NCI-H2107 (cell line): ENCODE data around the gene DNAAF6.
"Not testable (repeated sequence)": the region's sequence is repeated elsewhere in the genome, so short reads cannot be mapped to it uniquely, and the experiment has no call there.

ENCODE experiments used
- DNase-seq: peaks from one replicate; lab custom pipeline; 2025; lab: John Stamatoyannopoulos, UW

DNAAF6 gene

DNA sequence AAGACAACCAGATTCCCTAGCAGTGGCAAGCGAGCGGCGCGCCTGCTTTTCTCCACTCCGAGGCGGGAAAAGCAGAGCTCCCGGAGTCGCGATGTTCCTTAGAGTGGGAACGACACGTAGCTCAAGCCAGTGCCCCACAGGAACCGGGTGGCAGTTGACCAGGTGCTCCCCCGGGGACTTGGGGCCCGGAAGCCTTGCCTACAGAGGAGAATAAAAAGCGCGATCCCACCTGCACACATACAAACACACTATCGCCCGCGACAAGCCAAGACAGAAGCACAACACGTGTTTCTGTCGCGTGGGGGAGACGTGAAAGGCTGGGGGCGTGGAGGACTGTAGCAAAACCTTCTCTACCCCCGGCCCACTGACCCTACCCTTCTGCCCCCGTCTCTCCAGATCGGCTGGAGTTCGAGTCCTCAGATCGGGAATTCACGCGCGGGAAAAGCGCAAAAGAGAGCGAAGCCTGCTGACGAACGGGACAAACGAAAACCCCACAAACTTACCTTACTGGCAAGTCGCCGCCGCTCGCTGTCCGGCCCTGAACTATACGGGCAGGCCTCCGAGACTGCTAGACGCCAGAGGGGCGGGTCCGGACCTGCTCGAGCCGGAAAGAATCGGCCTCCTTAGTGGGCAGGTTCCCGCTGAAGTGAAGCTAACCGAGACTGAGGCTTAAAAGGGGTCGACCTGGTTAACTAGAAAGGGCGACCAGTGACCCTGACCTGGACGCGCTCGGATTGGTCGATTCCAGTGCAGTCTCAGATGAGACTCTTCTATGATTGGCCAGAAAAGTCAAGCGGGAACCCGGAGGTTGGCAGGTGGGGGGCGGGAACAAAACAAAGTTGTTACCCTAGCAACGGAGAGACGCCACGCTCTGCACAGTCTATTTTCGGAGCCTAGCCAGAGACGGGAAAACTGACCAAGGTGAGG, at the start of gene DNAAF6, which contains the start of gene NUP62CL:
TSS of gene DNAAF6 (plus strand) at position 842 of the 927 bp plus-strand sequence. CDS start 6,265 bp downstream, outside the sequence.
TSS of gene NUP62CL (minus strand) at position 664 of the 927 bp plus-strand sequence. CDS start 31,287 bp downstream, outside the sequence.
- DNase-seq: peak; percentile 5

DNA sequence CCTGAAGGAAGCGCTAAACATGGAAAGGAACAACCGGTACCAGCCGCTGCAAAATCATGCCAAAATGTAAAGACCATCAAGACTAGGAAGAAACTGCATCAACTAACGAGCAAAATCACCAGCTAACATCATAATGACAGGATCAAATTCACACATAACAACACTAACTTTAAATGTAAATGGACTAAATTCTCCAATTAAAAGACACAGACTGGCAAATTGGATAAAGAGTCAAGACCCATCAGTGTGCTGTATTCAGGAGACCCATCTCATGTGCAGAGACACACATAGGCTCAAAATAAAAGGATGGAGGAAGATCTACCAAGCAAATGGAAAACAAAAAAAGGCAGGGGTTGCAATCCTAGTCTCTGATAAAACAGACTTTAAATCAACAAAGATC, 48.8 kb upstream of the DNAAF6 start:
- DNase-seq: not testable (repeated sequence)

DNA sequence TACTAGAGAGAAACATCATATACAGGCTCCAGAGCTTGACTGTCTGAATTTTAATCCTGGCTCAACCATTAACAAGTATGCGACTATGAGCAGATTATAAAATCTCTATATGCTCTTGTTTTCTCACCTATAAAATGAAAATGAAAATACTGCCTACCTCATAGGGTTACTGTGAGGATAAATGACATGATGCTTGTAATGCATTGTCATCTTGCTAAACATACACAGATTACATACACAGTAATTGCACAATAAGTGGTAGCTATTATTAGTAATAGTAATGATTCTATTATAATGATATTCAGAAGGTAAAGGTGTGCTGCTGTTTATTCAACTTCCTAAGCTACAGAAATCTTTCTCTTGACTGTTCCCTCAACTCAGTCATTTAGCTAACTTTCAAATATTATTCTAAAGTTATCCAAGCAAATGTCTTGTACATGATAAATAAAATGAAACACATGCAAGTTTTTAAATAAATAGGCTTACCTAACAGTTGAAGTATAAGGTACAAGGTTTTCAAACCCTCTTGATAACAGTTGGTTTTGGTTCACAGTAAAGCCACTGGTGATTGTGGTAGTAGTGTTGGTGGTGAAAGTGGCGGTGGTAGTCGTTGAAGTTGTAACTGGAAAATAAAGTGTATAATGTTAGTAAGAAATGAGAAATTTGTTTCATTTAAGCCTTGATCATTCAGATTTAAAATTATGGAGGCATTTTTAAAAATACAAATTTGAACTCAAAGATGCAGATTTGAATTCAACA, 39.1 kb upstream of the DNAAF6 start:
- DNase-seq: no peak

DNA sequence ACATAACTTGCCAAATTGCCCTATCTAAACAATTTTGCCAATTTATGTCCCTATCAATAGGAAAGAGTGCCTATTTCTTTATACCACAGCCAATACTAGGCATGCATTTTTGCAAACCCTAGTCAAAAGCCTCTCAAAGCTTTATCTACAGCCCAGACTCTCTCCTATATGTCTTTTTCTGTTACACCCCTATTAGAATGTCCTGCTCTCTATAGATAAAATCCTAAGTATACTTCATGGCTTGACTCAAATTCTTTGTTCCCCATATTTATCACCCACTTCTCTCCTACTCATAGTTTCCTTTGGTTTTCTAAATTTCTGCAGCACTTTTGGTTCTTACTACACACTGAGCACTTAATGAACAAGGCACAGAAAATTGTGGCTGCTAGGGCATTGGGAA, 38.2 kb upstream of the DNAAF6 start:
- DNase-seq: no peak

DNA sequence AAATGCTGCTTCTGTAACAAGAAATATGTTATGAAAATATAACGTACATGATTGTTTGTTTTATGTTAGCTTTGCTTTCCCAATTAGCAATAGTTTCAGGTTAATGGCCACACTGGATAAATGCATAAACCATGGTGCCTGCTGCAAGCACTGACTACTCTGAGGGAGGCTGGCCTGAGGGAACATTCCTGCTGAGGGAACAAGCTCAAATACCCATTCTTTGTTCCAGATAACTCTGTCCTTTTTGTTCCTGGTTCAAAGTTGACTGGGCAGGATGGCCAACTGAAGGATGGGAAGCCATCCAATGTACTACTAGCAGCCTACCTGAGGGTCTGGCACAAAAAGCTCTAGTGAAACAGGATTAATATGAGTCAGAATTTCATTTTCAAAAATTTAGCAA, 37.7 kb upstream of the DNAAF6 start:
- no peak for DNase-seq

DNA sequence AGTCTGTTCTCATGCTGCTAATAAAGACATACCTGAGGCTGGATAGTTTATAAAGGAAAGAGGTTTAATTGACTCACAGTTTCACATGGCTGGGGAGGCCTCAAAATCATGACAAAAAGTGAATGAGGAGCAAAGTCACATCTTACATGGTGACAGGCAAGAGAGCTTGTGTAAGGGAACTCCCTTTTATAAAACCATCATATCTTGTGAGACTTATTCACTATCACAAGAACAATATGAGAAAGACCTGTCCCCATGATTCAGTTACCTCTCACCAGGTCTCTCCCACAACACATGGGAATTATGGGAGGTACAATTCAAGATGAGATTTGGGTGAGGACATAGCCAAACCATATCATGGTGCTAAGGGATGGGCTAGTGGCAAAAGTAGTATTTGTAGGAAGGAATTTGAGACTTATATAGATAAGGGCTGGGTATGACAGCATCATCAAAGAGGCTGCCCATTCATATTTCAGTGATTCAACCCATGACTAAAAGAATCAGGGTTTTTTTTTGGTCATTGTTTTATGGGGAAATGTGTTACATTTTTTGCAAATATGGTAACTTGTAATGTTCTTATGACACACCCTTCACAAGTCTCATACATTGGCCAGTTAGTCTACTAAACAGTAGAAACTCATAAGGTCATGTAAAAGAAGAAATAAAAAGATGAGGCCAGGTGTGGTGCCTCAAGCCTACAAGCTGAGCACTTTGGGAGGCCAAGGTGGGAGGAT, 34.9 kb upstream of the DNAAF6 start:
- DNase-seq: no peak

DNA sequence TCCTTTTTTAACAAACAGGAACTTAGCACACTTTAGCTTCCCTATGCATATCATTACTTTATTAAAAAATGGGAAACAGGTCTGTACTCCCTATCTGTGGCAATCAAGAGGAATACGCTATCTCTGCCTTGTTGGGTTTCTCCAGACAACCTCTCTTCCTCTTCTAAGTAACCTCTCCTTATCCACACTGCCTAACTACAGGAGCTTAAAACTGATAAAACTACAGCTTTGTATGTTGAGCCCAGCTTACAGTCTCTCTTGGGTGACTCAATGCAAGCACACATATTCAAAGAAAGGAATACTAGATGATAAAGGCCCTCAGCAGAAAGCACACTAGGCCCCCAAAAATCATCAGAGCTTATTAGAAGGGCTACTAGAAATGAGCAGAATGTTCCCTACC, 9.1 kb upstream of the DNAAF6 start:
- no peak for DNase-seq

DNA sequence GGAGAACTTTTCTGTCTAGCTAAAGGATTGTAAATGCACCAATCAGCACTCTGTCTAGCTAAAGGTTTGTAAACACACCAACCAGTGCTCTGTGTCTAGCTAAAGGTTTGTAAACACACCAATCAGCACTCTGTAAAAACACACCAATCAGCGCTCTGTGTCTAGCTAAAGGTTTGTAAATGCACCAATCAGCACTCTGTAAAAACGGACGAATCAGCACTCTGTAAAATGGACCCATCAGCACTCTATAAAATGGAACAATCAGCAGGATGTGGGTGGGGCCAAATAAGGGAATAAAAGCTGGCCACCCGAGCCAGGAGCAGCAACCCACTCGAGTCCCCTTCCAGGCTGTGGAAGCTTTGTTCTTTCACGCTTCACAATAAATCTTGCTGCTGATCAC, 8.3 kb upstream of the DNAAF6 start:
- not testable (repeated sequence) for DNase-seq

DNA sequence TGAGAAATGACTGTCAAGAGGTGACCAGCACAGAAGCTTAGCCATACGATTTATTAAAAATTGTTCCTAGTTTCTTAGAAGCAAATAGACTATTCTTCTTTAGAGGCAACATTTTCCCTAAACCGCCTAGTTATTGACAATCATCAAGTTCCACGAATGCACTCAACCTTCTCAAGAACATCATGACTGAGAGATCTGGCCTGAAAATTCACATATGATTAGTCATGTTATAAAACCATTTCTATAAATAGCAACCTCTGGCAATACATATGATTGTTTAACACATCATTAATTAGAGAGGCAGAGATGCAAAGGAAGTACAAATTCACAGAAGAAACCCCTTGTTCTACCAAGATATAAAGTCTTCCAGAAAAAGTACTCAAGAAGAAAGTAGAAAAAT, 6.9 kb upstream of the DNAAF6 start:
- no peak for DNase-seq

DNA sequence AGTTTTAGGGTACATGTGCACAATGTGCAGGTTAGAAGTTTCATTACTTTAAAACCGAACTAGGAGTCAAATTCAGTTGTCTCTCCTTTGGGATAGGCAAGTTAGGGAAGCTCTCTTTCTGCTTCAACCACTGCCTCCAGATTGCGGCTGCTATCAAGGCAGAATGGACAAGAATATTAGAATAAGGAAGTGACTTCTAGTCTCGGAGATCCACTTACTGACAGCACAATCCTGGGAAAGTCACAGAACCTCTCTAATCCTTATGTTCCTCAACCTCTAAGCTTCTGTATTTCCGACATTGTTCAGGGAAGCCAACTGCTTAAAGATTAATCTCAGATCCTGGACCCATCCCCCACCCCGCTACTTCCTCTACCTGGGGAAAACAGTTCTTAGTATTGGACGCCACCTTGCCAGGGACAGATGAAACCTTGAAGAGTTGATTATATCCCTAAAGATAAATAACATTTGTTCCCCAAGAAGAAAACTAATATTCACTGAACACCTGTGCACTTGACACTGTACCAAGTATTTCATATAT, 2.3 kb upstream of the DNAAF6 start:
- DNase-seq: no peak

DNA sequence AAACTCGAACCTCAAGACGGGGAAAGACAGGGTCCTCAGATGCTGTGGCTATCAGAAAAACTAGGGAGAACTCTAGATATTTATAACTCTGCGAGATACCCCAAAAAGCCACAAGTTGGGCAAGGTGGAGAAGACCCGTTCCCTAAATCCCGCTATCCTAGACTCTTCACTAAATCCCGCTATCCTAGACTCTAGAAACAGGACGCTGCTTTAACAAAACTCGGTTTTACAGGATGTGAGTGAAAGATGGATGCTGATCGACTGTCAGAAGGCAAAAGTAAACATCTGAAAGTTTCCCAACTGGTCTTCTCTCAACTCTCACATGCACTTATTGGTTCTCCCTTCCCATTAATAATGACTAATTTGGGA, 270 bp downstream of the DNAAF6 start:
- no peak for DNase-seq

DNA sequence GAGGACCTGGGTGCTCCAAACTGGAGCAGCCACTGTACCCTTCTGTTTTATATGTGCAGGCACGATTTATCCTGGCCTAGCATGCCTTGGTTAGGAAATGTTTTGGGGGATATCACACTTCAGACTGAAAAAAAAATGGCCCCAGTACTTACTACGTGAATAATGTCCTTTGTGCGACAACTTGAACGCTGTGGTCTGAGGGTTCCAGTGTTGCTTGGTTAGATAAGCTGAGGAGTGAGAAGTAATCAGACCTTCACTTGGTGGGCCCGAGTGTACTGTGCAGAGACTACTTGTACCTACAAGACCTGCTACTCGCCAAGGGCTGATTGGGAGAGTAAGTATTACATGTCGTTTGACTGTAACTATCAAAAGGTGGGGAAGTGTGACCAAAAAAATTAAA, 678 bp downstream of the DNAAF6 start:
- no peak for DNase-seq

DNA sequence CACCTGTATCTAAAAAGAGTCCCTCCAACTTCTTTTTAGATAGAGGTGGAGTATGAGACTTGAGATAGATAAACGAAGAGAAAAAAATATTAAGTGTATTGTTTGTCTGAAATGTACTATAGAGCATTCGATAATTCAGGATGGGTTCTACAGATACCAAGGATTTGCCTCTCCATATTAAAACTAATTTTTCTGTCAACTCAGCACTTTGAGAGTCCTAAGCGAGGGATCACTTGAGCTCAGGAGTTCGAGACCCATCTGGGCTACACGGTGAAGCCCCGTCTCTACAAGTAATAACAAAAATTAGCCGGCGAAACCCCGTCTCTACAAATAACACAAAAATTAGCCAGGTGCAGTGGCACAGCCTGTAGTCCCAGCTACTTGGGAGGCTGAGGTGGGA, 1.5 kb downstream of the DNAAF6 start:
- no peak for DNase-seq

DNA sequence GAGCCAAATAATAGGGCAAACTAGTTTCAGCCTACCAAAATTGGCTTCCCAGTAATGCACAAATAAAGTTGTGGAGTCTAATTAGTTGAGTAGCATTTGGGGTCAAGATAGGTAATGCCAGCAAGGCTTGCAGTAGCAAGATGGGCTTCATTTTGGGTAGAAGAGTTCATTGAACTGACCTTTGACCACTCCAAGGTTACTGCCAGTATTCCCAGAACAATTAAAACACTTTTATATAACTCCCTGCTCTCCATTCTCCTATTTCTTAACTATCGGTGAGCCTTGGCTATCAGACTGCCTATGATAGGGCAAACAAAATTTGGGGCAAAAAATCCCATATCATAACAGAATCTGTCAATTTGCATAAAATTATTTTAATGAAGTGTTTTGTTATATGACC, 7.1 kb downstream of the DNAAF6 start:
- no peak for DNase-seq

DNA sequence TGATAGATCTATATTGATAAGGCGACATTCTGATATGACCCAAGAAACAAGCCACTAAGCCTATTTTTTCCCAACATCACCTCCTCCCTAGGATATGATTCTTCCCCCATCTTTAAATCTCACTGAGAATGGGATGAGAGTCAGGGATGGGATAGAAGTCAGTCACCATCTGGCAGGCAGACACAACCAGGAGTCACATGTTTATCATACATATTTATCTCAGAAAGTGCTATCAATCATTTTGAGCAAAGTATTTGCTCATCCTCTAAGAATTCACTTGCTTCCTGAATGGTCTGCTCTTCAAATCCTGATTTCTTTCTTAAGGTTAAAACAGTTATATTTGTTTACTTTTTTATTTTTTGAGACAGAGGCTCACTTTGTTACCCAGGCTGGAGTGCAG, 20.3 kb downstream of the DNAAF6 start:
- no peak for DNase-seq

DNA sequence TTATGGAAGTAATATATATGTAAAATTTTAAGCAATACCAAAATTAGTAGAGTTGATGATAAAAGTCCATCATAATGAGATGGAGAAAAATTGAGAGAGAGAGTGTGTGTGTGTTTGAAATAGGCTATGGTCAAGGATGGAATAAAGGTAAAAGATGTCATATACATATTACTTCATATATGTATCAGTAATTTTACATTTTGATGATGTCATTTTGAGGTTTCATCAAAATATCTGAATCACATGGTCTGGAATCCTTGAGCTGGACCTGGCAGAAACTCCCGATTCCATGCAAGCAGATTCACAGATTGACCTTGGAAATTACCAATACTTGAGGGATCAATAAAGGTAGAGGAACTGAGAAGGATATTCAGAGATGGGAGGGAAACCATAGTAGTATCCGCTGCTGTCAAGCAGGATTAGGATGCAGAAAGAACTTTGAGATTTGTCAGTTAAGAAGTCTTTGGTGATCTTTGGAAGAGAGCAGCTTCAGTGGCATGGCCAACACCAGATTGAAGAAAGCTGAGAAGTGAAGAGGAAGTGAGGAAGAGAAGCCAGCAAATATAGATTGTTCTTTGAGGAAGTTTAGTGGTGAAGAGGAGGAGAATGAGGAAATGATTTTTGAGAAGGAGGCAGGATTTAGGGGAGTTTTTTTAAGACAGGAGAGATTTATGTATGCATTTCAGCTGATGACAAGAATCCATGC, 21.5 kb downstream of the DNAAF6 start:
- DNase-seq: no peak

DNA sequence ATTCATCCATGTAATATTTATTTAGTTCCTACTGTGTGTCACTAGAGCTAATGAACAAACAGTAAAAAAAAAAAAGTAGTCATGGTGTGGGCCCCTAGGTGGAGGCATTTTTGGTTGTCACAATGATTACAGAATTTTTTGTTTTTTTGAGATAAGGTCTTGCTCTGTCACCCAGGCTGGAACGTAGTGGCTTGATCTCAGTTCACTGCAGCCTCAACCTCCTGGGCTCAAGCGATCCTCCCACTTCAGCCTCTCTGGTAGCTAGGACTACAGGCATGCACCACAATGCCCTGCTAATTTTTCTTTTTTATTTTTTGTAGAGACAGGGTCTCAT, 22.0 kb downstream of the DNAAF6 start:
- no peak for DNase-seq

DNA sequence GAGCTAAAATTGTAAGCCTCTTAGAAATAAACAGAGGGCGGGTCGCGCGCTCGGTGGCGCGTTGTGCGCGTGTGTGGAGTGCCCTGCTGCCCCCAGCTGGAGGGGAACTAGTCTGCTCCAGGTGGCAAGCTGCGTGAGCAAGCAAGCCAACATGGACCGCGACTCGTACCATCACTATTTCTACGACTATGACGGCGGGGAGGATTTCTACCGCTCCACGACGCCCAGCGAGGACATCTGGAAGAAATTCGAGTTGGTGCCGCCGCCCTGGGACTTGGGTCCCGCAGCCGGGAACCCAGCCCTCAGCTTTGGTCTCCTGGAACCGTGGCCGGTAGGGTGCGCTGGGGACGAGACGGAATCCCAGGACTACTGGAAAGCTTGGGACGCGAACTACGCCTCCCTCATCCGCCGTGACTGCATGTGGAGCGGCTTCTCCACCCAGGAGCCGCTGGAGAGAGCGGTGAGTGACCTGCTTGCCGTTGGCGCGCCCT, 66.1 kb downstream of the DNAAF6 start:
- no peak for DNase-seq

DNA sequence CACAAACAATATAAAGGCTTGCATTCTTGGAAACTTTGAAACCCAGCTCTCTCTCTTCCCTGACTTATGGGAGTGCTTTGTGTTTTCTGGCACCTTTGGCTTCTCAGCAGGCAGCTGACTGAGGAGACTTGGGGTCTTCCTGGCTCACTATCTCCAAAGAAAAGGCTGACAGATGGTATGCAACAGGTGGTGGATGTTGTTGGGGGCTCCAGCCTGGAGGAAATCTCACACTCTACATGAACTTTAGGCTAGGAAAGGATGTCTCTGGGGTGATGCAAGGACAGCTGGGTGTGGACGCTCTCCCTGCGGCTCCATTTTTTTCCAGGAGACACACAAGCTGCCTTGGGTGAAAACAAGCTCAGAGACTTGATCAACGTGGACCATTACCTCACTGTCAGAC, 67.4 kb downstream of the DNAAF6 start:
- DNase-seq: no peak

DNA sequence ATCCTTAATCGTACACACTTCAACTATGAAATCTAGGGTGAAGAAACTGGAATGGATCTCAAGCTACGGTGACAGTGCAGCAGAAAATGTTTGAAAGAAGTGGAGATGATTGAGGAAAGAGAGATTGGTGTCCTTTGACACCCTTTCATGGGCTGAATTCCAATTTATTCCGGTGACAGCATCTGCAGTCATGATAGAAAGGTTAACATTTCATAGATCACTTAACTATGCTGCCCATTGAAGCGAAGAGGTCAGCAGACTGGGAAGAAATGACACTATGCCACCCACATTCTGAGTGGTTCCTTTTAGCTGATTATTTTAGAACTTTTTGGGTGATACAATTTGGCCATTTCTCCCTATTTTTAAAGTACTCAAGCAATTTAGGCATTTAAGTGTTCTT, 82.3 kb downstream of the DNAAF6 start:
- DNase-seq: no peak

DNA sequence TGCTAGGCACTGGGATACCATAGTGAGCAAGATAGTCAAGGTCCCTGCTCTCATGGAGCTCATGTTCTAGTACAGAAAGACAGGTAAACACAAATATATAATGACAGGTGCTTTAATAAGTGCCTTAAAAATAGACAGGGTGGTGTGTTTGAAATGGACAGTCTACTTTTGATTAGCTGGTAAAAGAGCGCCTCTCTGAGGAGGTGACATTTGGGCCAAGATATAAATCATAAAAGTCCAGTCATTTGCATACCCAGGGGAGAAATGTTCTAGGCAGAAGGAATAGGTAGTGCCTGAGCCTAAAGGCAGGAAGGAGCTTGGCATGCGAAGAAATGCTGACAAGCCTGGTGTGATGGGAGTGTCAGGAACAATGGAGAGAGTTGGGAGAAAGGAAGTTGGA, 83.6 kb downstream of the DNAAF6 start:
- DNase-seq: no peak

DNA sequence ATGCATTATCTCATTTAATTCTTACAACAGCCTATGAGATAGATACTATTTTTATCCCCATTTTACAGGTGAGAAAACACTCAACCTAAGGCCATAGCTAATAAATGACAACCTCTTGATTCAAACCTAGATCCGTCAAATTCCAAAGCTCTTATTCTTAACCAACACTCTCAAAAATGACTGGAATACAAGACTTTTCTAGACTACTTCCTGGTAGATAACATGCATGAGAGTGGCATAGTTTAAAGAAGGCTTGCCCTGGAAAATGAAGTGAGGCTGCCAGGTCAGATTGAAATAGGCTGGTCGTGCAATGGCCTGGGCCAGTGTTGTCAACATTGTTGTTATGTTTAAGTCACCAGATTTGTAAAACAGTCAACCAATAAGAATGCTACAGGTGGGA, 86.6 kb downstream of the DNAAF6 start:
- no peak for DNase-seq
